GM20000 (cell line): ENCODE results near the gene FRAS1.
"Not testable (repeated sequence)": the region's sequence is repeated elsewhere in the genome, so short reads cannot be mapped to it uniquely, and the experiment has no call there.

Experiments
- DNase-seq: peaks from one replicate; pipeline ENCODE4 v3.0.0; 2012; ENCODE audit warnings: low spot score
- TF ChIP-seq, protein P1 (sequence below): IDR thresholded peaks from 2 replicates; pipeline ENCODE4 v1.5.1; 2012; ENCODE audit warnings: mild to moderate bottlenecking, control low read depth; ENCODE audit errors: extremely low read depth, missing control alignments

The FRAS1 gene

DNA sequence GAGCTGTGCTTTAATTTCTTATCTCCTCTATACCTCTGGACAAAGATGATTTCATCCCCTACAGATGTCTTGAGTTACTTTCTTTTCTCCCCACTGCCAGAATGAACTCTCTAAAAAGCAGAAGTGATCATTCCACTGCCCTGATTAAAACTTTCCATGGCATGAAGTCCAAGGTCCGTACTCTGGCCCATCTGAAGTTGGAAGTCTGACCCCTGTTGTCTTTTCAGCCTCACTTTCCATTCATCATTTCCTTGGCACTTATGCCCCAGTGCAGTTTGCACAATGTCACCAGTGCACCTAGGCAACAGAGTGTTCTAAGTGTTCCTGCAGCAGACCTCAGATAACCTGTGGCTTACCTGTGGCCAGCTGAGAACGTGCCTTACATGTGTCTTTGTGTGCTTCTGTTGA, 242.4 kb downstream of the FRAS1 start:
- DNase-seq, result no peak
- TF ChIP-seq, protein P1, sequence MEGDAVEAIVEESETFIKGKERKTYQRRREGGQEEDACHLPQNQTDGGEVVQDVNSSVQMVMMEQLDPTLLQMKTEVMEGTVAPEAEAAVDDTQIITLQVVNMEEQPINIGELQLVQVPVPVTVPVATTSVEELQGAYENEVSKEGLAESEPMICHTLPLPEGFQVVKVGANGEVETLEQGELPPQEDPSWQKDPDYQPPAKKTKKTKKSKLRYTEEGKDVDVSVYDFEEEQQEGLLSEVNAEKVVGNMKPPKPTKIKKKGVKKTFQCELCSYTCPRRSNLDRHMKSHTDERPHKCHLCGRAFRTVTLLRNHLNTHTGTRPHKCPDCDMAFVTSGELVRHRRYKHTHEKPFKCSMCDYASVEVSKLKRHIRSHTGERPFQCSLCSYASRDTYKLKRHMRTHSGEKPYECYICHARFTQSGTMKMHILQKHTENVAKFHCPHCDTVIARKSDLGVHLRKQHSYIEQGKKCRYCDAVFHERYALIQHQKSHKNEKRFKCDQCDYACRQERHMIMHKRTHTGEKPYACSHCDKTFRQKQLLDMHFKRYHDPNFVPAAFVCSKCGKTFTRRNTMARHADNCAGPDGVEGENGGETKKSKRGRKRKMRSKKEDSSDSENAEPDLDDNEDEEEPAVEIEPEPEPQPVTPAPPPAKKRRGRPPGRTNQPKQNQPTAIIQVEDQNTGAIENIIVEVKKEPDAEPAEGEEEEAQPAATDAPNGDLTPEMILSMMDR, result no peak

DNA sequence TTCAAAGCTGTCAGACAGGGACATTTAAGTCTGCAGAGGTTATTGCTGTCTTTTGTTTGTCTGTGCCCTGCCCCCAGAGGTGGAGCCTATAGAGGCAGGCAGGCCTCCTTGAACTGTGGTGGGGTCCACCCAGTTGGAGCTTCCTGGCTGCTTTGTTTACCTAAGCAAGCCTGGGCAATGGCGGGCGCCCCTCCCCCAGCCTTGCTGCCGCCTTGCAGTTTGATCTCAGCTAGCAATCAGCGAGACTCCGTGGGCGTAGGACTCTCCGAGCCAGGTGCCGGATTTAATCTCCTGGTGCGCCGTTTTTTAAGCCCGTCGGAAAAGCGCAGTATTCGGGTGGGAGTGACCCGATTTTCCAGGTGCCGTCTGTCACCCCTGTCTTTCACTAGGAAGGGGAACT, 250.1 kb downstream of the FRAS1 start:
- not testable (repeated sequence) for DNase-seq

DNA sequence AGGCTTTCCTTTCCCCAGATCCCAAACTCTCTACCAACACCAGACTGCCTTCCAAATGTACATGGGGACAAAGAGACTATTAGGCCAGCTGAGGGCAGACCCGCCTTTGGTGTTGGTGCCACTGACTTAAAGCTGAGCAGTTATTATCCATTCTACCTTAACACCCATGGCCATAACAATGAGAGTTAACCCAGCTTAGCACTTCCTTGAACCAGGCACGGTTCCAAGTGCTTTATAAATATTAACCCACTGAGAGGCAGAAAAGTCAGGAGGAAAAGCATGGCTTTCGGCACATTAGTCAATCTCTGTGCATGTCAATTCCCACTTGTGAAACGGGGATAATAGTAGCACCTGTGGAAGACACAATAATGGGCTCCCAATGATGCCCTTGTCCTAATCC, 251.4 kb downstream of the FRAS1 start:
- TF ChIP-seq, protein P1, result no peak
- DNase-seq, result no peak

DNA sequence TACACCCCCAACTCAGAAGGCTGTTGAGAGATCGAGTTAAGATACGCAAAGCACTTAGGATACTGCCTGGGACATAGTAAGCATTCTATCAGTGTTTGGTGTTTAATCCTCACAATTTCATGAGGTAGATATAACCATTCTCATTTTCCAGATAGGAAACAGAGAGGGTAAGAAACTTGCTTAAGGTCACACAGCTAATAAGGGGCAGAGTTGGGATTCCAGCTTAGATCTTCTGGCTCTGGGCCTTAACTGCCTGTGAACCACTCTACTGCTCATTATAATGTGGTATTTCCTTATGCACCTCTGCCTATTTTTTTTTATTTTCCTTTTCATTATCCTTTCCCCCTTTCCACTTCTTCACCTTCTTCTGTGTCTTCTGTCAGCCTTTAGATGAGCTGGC, 252.2 kb downstream of the FRAS1 start:
- TF ChIP-seq, protein P1, result no peak

DNA sequence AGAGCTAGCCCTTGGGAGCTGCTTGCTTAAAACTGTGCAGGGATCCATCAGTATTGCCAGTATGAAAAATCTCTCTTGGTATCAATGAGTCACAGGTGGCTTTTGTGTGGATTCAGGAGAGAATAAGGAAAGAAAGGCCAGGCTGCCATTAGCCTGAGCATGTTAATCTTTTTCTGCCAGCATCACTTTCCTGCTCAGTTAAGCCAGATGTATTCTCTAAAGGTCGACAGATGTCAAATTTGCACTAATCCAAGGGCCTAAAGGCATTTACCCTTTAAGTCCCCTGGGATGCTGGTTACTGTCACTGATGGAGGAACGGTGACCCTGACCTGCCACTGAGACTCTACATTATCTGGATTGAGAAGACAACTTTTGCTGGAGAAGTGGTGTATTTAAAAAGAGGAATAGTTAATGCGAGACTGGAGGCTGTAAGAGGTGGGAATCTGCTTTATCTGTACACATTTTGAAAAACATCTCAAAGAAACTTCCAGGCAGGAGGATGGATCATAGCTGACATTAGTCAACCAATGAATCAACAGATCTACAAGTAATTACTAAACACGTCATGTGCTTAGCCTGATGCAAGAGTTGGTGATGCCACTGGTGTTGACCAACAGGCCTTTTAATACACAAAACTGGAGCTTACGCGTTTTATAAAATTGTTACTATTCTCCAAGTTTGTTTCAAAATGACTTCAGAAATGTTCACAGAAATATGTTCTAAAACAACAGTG, 253.1 kb downstream of the FRAS1 start:
- no peak for DNase-seq
- TF ChIP-seq, protein P1, result no peak

More for the DNA sequence above, 252.2 kb downstream of the FRAS1 start:
- DNase-seq, result no peak

DNA sequence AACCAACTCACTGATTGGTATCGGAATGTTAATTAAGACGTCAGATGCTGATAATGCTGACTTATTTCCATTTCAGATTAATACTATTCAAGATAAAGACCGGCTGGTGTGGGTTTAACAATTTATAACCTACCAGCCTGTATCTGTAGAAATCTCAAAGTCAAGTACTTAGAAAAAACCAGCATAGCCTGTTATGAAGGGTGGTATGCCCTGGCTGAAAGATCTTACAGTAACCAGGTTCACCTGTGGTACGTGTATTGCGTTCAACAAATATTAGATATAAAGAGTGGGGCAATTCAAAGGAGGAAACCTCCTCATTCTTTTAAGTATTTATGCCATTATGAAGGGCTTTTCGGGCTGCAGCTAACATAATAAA, 253.6 kb downstream of the FRAS1 start:
- TF ChIP-seq, protein P1, result no peak
- DNase-seq, result no peak

DNA sequence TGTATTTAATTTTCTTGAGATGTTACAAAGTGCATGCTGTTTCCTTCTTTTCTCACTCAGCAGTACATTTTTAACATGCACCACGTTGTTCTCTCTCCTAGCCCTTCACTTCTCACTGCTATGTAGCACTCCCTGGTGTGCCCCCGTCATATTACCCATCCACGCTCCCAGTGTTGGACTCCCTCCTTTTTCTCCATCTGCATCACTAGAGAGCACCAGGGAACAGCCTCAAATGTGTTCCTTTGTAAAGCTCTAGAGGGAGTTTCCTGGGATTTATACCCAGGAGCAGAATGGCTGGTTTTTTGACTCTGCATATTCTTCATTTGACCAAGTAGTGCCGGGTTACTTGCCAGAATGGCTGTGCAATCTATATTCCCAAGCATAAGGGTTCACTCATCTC, 254.2 kb downstream of the FRAS1 start:
- TF ChIP-seq, protein P1, result no peak
- no peak for DNase-seq
